ENCODE results near the gene ALDH5A1.

The ALDH5A1 gene

DNA sequence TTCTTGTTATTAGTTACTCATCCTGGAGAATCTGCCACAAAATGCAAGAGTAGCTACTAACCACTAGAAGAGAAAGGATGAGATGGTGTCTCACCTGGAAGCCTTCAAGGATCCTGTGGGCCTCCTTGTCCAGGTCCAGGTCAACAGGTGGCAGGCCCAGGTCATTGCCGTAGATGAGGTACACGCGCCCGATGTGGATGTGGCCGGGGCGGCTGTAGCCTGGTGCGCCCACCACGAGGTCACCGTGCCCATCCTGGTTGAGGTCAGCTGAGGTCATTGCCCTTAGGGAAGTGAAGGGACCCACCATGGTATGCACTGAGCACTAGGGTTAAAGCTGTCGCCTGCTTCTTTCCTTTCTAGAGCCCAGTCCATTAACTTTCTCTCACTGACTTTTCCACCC, 40.8 kb upstream of the ALDH5A1 start:
- TF ChIP-seq ZNF221 (tag by site-specific recombination; IDR thresholded peaks at IDR 0.05; ENCODE audit: borderline replicate concordance), result no peak
- TF ChIP-seq SCRT1 (tag by site-specific recombination; IDR thresholded peaks at IDR 0.05; ENCODE audit: borderline replicate concordance), result 0 out of 2 replicates have a peak, but pooled peaks have one; percentile 44
- TF ChIP-seq SCRT2 (tag by site-specific recombination; IDR thresholded peaks at IDR 0.05), result peak; percentile 80
- Histone ChIP-seq H3K4me3 (ENCODE audit: low read depth, low read length) (no peak overlapping the region), H3K27ac (ENCODE audit: extremely low read depth, low read depth, low read length) (no peak overlapping the region), H3K4me1 (ENCODE audit: control insufficient read depth, insufficient read depth, low read length) (no peaks in the 10 kb centered on the region), H3K36me3 (ENCODE audit: control insufficient read depth in 2 of 2, insufficient read depth in 1 of 2, low read length in 2 of 2) (no peaks in the 10 kb centered on the region), H3K9me3 (ENCODE audit: control insufficient read depth, insufficient read depth, low read depth, low read length) (no peaks in the 10 kb centered on the region)
- ChIA-PET CTCF (interaction anchor here (0.5 to 0.9 kb wide), 2 partner anchors 22 to 42 kb away, joined by 5 read pairs; no protein-coding TSS in a partner anchor), POLR2A (no interaction called here)

- no peak for TF ChIP-seq ZBTB8A (tag by site-specific recombination; IDR thresholded peaks at IDR 0.05)
- no peak for TF ChIP-seq ZNF16 (tag by site-specific recombination; IDR thresholded peaks at IDR 0.05; ENCODE audit: low read depth)
- no peak for TF ChIP-seq PRDM1 (tag by site-specific recombination; IDR thresholded peaks at IDR 0.05)
- TF ChIP-seq ZNF529 (tag by site-specific recombination; IDR thresholded peaks at IDR 0.05; ENCODE audit: insufficient replicate concordance), result no peak
- TF ChIP-seq, protein P1, sequence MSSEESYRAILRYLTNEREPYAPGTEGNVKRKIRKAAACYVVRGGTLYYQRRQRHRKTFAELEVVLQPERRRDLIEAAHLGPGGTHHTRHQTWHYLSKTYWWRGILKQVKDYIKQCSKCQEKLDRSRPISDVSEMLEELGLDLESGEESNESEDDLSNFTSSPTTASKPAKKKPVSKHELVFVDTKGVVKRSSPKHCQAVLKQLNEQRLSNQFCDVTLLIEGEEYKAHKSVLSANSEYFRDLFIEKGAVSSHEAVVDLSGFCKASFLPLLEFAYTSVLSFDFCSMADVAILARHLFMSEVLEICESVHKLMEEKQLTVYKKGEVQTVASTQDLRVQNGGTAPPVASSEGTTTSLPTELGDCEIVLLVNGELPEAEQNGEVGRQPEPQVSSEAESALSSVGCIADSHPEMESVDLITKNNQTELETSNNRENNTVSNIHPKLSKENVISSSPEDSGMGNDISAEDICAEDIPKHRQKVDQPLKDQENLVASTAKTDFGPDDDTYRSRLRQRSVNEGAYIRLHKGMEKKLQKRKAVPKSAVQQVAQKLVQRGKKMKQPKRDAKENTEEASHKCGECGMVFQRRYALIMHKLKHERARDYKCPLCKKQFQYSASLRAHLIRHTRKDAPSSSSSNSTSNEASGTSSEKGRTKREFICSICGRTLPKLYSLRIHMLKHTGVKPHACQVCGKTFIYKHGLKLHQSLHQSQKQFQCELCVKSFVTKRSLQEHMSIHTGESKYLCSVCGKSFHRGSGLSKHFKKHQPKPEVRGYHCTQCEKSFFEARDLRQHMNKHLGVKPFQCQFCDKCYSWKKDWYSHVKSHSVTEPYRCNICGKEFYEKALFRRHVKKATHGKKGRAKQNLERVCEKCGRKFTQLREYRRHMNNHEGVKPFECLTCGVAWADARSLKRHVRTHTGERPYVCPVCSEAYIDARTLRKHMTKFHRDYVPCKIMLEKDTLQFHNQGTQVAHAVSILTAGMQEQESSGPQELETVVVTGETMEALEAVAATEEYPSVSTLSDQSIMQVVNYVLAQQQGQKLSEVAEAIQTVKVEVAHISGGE (tag by site-specific recombination; conservative IDR thresholded peaks at IDR 0.05; ENCODE audit: low read depth), result no peak
- no peak for TF ChIP-seq ZNF133 (tag by site-specific recombination; IDR thresholded peaks at IDR 0.05)
- TF ChIP-seq ZNF585B (tag by site-specific recombination; IDR thresholded peaks at IDR 0.05), result no peak
- TF ChIP-seq ZNF561 (tag by site-specific recombination; IDR thresholded peaks at IDR 0.05; ENCODE audit: borderline replicate concordance), result no peak
- no peak overlapping the region for H3K27ac ChIP-seq (ENCODE audit: extremely low read depth, low read depth, low read length)
- no peaks in the 10 kb centered on the region for H3K4me1 ChIP-seq (ENCODE audit: control insufficient read depth, insufficient read depth, low read length)
- no peaks in the 10 kb centered on the region for H3K36me3 ChIP-seq (ENCODE audit: control insufficient read depth in 2 of 2, insufficient read depth in 1 of 2, low read length in 2 of 2)
- H3K4me3 ChIP-seq (ENCODE audit: low read depth, low read length), result no peak overlapping the region
- CTCF ChIA-PET, result interaction anchor here (0.5 to 0.9 kb wide), 4 partner anchors 22 to 92 kb away, joined by 3 to 5 read pairs (median 5); no protein-coding TSS in a partner anchor
- POLR2A ChIA-PET, result no interaction called here
- no peaks in the 10 kb centered on the region for H3K9me3 ChIP-seq (ENCODE audit: control insufficient read depth, insufficient read depth, low read depth, low read length)
Observed at GRCh38 chr6:24454452-24454851, 40.3 kb upstream of the ALDH5A1 start.

- TF ChIP-seq ZNF362 (tag by site-specific recombination; IDR thresholded peaks at IDR 0.05) (no peak), ZNF280D (tag by site-specific recombination; IDR thresholded peaks at IDR 0.05) (no peak), ZNF629 (tag by site-specific recombination; IDR thresholded peaks at IDR 0.05) (no peak), ZNF571 (tag by site-specific recombination; IDR thresholded peaks at IDR 0.05) (no peak), GLIS2 (tag by site-specific recombination; IDR thresholded peaks at IDR 0.05) (no peak)
- POLR2A ChIA-PET, result no interaction called here
- no peaks in the 10 kb centered on the region for H3K36me3 ChIP-seq (ENCODE audit: control insufficient read depth in 2 of 2, insufficient read depth in 1 of 2, low read length in 2 of 2)
- no peak overlapping the region for H3K4me3 ChIP-seq (ENCODE audit: low read depth, low read length)
- no peak overlapping the region for H3K27ac ChIP-seq (ENCODE audit: extremely low read depth, low read depth, low read length)
- H3K4me1 ChIP-seq (ENCODE audit: control insufficient read depth, insufficient read depth, low read length), result no peaks in the 10 kb centered on the region
- CTCF ChIA-PET, result interaction anchor here (0.5 to 0.9 kb wide), 3 partner anchors 23 to 92 kb away, joined by 3 to 5 read pairs (median 5); no protein-coding TSS in a partner anchor
- H3K9me3 ChIP-seq (ENCODE audit: control insufficient read depth, insufficient read depth, low read depth, low read length), result no peaks in the 10 kb centered on the region
Observed at GRCh38 chr6:24455061-24455460, 39.7 kb upstream of the ALDH5A1 start.

Measured in HEK293 (cell line).